ENCODE results near the gene HPS4. TPM values are rescaled to one million over a fixed set of nuclear protein-coding genes. Genes with fewer than 3 reads are reported as not detected.

HPS4 gene
- total RNA-seq, 1 experiment from 2014 or later = 40.7 TPM

- intact Hi-C loops (cut with micrococcal nuclease; ENCODE audit: unreplicated experiment) = no loop called here
- H3K4me3 Mint-ChIP-seq (ENCODE audit: low read depth, unreplicated experiment) = no peak overlapping the region
These were observed 6.2 kb downstream of the HPS4 start for GRCh38 chr22:26477341-26477731.

GRCh38 chr22:26476705-26477340 is 6.8 kb downstream of the HPS4 start:
- Mint-ChIP-seq H3K27me3 (ENCODE audit: unreplicated experiment) (no peaks in the 10 kb centered on the region), H3K4me1 (ENCODE audit: low read depth, unreplicated experiment) (peaks cover 60% of the 10 kb centered on the region), H3K36me3 (ENCODE audit: insufficient read depth, unreplicated experiment) (peaks cover 48% of the 10 kb centered on the region), H3K4me3 (ENCODE audit: low read depth, unreplicated experiment) (no peak overlapping the region), H3K9me3 (ENCODE audit: low read depth, unreplicated experiment) (no peaks in the 10 kb centered on the region), H3K27ac (ENCODE audit: unreplicated experiment) (peak overlapping the region; percentile 41)
- no TSS peak for BruUV-seq (replicated peaks)
- intact Hi-C loops (cut with micrococcal nuclease; ENCODE audit: unreplicated experiment) = no loop called here
- TF ChIP-seq CTCF (IDR thresholded peaks at IDR 0.05; ENCODE audit: unreplicated experiment) = no peak
- no peak for DNase-seq
- CTCF ChIA-PET = no interaction called here

More at GRCh38 chr22:26477341-26477731, 6.2 kb downstream of the HPS4 start:
- H3K9me3 Mint-ChIP-seq (ENCODE audit: low read depth, unreplicated experiment) = no peaks in the 10 kb centered on the region
- H3K4me1 Mint-ChIP-seq (ENCODE audit: low read depth, unreplicated experiment) = peaks cover 60% of the 10 kb centered on the region
- TF ChIP-seq CTCF (IDR thresholded peaks at IDR 0.05; ENCODE audit: unreplicated experiment) = no peak
- DNase-seq = no peak
- peak overlapping the region; percentile 41 for H3K27ac Mint-ChIP-seq (ENCODE audit: unreplicated experiment)
- H3K27me3 Mint-ChIP-seq (ENCODE audit: unreplicated experiment) = no peaks in the 10 kb centered on the region
- no TSS peak for BruUV-seq (replicated peaks)
- CTCF ChIA-PET = interaction anchor here (0.5 kb wide), 1 partner anchor 16 kb away, joined by 6 read pairs; no protein-coding TSS in a partner anchor
- peaks cover 44% of the 10 kb centered on the region for H3K36me3 Mint-ChIP-seq (ENCODE audit: insufficient read depth, unreplicated experiment)

- intact Hi-C loops (cut with micrococcal nuclease; ENCODE audit: unreplicated experiment) = no loop called here
- no peaks in the 10 kb centered on the region for H3K9me3 Mint-ChIP-seq (ENCODE audit: low read depth, unreplicated experiment)
- DNase-seq = no peak
- BruUV-seq (replicated peaks) = no TSS peak
- no peak for TF ChIP-seq CTCF (IDR thresholded peaks at IDR 0.05; ENCODE audit: unreplicated experiment)
- CTCF ChIA-PET = no interaction called here
- peaks cover 59% of the 10 kb centered on the region for H3K4me1 Mint-ChIP-seq (ENCODE audit: low read depth, unreplicated experiment)
- no peaks in the 10 kb centered on the region for H3K27me3 Mint-ChIP-seq (ENCODE audit: unreplicated experiment)
- no peak overlapping the region for H3K27ac Mint-ChIP-seq (ENCODE audit: unreplicated experiment)
- H3K4me3 Mint-ChIP-seq (ENCODE audit: low read depth, unreplicated experiment) = no peak overlapping the region
- H3K36me3 Mint-ChIP-seq (ENCODE audit: insufficient read depth, unreplicated experiment) = peaks cover 48% of the 10 kb centered on the region
These were observed 8.9 kb downstream of the HPS4 start for GRCh38 chr22:26474682-26475081.

- Mint-ChIP-seq H3K9me3 (ENCODE audit: low read depth, unreplicated experiment) (no peaks in the 10 kb centered on the region), H3K4me3 (ENCODE audit: low read depth, unreplicated experiment) (peak overlapping the region; percentile 39), H3K36me3 (ENCODE audit: insufficient read depth, unreplicated experiment) (peaks cover 62% of the 10 kb centered on the region), H3K4me1 (ENCODE audit: low read depth, unreplicated experiment) (peaks cover 46% of the 10 kb centered on the region), H3K27me3 (ENCODE audit: unreplicated experiment) (no peaks in the 10 kb centered on the region), H3K27ac (ENCODE audit: unreplicated experiment) (peak overlapping the region; percentile 71)
- no peak for TF ChIP-seq CTCF (IDR thresholded peaks at IDR 0.05; ENCODE audit: unreplicated experiment)
- BruUV-seq (replicated peaks) = no TSS peak
- CTCF ChIA-PET = interaction anchor here (0.5 to 1.9 kb wide), 4 partner anchors 10 to 299 kb away, joined by 3 to 11 read pairs (median 6); partner anchors contain the start of genes HPS4 and SRRD
- peak; percentile 85 for DNase-seq
- intact Hi-C loops (cut with micrococcal nuclease; ENCODE audit: unreplicated experiment) = no loop called here
These were observed 12.1 kb downstream of the HPS4 start for GRCh38 chr22:26471522-26471921.

Measured in Calu3 (cell line).